ENCODE results near the gene RAB1A. TPM values are rescaled to one million over a fixed set of nuclear protein-coding genes. Genes with fewer than 3 reads are reported as not detected.

Gene RAB1A
- total and polyA plus RNA-seq, 10 of the 15 experiments (the other 5 are each of a cell fraction or from before 2014, with no cell fraction given) = 48.9 to 171 (median 83.4) TPM

DNA sequence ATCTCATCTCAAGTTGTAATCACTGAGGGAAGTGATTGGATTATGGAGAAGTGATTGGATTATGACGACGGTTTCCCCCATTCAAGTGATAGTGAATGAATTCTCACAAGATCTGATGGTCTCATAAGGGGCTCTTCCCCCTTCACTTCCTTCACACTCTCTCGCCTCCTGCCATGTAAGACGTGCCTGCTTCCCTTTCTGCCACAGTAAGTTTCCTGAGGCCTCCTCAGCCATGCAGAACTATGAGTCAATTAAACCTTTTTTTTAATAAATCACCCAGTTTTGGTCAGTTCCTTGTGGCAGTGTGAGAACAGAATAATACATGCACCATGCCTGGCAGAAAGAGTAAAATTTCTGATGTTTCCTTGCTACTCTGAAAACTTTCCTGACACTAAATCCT lies 37.1 kb downstream of the RAB1A start:
- TF ChIP-seq PAX5 (IDR thresholded peaks at IDR 0.05; ENCODE audit: borderline replicate concordance, low read depth, low read length) = no peak
- no peak for TF ChIP-seq WRNIP1 (IDR thresholded peaks at IDR 0.05; ENCODE audit: borderline replicate concordance, low read depth, low read length)
- no peak for TF ChIP-seq IRF5 (IDR thresholded peaks at IDR 0.05; ENCODE audit: borderline replicate concordance)
- no peak for TF ChIP-seq MYB (IDR thresholded peaks at IDR 0.05; ENCODE audit: borderline replicate concordance, low read depth, low read length)
- TF ChIP-seq PBX3 (IDR thresholded peaks at IDR 0.05; ENCODE audit: insufficient replicate concordance, low read depth, low read length) = no peak
- no peak for TF ChIP-seq SMC3 (IDR thresholded peaks at IDR 0.05; ENCODE audit: borderline replicate concordance, low read length)
- no peak for TF ChIP-seq NR2F1 (conservative IDR thresholded peaks at IDR 0.05)
- no peak for TF ChIP-seq KDM1A (IDR thresholded peaks at IDR 0.05; ENCODE audit: borderline replicate concordance)
- Histone ChIP-seq H2AFZ (ENCODE audit: control insufficient read depth, low read depth, low read length) (no peak overlapping the region), H3K79me2 (ENCODE audit: control insufficient read depth, insufficient read depth, low read length) (peaks cover 2% of the 10 kb centered on the region; the same call in 1 of the 2 replicates), H3K9me3 (replicated peaks; ENCODE audit: control insufficient read depth, insufficient read depth, low read length) (no peaks in the 10 kb centered on the region), H3K4me2 (ENCODE audit: control insufficient read depth, insufficient read depth) (no peak overlapping the region), H4K20me1 (ENCODE audit: control insufficient read depth, insufficient read depth) (no peaks in the 10 kb centered on the region), H3K27me3 (replicated peaks in 1 of 2; ENCODE audit: control insufficient read depth in 2 of 2, insufficient read depth in 2 of 2, low read length in 1 of 2) (no peaks in the 10 kb centered on the region), H3K4me1 (ENCODE audit: control insufficient read depth, insufficient read depth, low read length) (no peaks in the 10 kb centered on the region), H3K4me3 (no peak overlapping the region), H3K36me3 (ENCODE audit: control insufficient read depth in 2 of 2, insufficient read depth in 2 of 2, low read length in 1 of 2) (peaks cover 7 to 41% of the 10 kb centered on the region in 2 experiments), H3K9ac (ENCODE audit: control insufficient read depth, insufficient read depth, low read length) (no peak overlapping the region), H3K27ac (ENCODE audit: control insufficient read depth, insufficient read depth) (no peak overlapping the region)
- no TSS peak for BruUV-seq (replicated peaks)
- no peak for ATAC-seq
- no peak for DNase-seq (ENCODE audit: low read depth, low spot score)
- ChIA-PET POLR2A (no interaction called here), CTCF (interaction anchor here (1.2 to 1.5 kb wide), 2 partner anchors 9 to 11 kb away, joined by 4 read pairs; no protein-coding TSS in a partner anchor), SMC1A (ENCODE audit: uncharacterized antibody, unreplicated experiment) (no interaction called here), RAD21 (ENCODE audit: unreplicated experiment) (no interaction called here)
- 80% methylated on average over 4 of the region's 4 CpGs for WGBS (ENCODE audit: insufficient coverage, insufficient replicate concordance, low lambda C conversion rate, missing lambda C conversion rate)
- FAIRE-seq = no peak
- intact Hi-C loops (cut with micrococcal nuclease; ENCODE audit: unreplicated experiment) (no loop called here), in situ Hi-C loops (cut with MboI) (no loop called here)

All from GM12878 (cell line).